Heart left ventricle (tissue), 13 donors: ENCODE results near the gene POU6F2.

ENCODE experiments used
- CTCF ChIP-seq, 12 donors: fragments of 200-600 bp; sonication (generic) in 4 of 12; IDR thresholded peaks; one replicate each; pipeline versions ENCODE4 v1.5.0 to v1.8.0; 2018 to 2022; ENCODE audit warnings: antibody characterized with exemption in 12 of 12, mild to moderate bottlenecking in 5 of 12
- POLR2A ChIP-seq, 2 donors: fragments of 450-650 bp; IDR thresholded peaks; one replicate each; pipeline ENCODE4 v1.6.1; 2017; ENCODE audit warnings: antibody characterized with exemption in 2 of 2, mild to moderate bottlenecking in 2 of 2, moderate library complexity in 2 of 2
- donor health status: ischemic (EF 13 %, LVEDD 7.1; RV severe dilation, severe dysfunction).
- donor health status: DM: no; HTN: yes; CAD: no.
- donor health status: DM: no; HTN: no; CAD: no.
- donor health status: ischemic (EF 25% LVEDD 6.9; RV normal size, moderate dysfunction).
- donor health status: ischemic (EF 25% LVEDD 5.7; RV mildly dilated, moderate dysfunction).
- donor health status: ischemic (EF 35%, LVEDD 5.7; RV mildly dilated, moderate dysfunction).
- donor health status: nonischemic (EF 11% LVEDD 7.7; RV severe dilation, severe dysfunction).
- donor health status: DM: yes; HTN: yes; CAD: no.
- donor health status: PGD.
- donor health status: ischemic (EF 29% LVEDD 5.4; RV normal size, mild dysfunction).
- donor health status: nonischemic (EF 23%, LVEDD 6.1; RV moderate dilation, normal function).

- no peak for TF ChIP-seq CTCF (IDR thresholded peaks at IDR 0.05)
- no peak for TF ChIP-seq POLR2A (IDR thresholded peaks at IDR 0.05)
These were observed 394.7 kb downstream of the POU6F2 start for GRCh38 chr7:39372383-39372782.
